GM18519 (cell line): ENCODE results near the gene CXXC5.
A peak's percentile ranks its signal among the peaks of the same experiment; 100 is the strongest.

Source experiments
- ATAC-seq: cut with Tn5 transposase; IDR thresholded peaks from one replicate; pipeline ENCODE4 v1.9.1; 2021; ENCODE audit warnings: mild to moderate bottlenecking, moderate library complexity; ENCODE audit not compliant: unreplicated experiment, low FRiP score

Gene CXXC5

GRCh38 chr5:139664086-139664693 lies 16.0 kb downstream of the CXXC5 start:
- ATAC-seq: peak; percentile 38

- ATAC-seq: no peak
Measured at GRCh38 chr5:139664727-139665351, 16.7 kb downstream of the CXXC5 start.

DNA sequence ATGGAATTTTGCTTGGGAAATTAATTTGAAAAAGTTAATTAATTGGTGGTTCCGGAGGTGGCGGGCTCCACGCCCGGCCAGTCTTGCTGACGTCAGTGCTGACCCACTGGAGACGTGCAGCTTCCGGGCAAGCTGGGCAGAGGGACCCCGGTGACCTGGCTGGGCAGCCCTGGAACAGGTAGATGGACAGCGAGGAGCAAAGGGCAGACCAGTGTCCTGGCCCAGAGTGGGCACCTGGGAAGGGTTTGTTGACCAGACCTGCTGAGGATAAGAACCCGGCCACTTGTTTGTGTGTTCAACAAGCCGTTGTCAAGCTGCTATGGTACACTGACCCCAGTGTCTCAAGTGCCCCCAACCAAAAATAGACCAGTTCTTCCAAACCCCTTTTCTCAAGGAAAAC lies 17.5 kb downstream of the CXXC5 start:
- ATAC-seq: no peak

GRCh38 chr5:139666551-139666950 lies 18.4 kb downstream of the CXXC5 start:
- no peak for ATAC-seq

GRCh38 chr5:139667001-139667729 lies 19.0 kb downstream of the CXXC5 start:
- ATAC-seq: no peak

GRCh38 chr5:139667730-139668063 lies 19.5 kb downstream of the CXXC5 start:
- ATAC-seq: no peak

DNA sequence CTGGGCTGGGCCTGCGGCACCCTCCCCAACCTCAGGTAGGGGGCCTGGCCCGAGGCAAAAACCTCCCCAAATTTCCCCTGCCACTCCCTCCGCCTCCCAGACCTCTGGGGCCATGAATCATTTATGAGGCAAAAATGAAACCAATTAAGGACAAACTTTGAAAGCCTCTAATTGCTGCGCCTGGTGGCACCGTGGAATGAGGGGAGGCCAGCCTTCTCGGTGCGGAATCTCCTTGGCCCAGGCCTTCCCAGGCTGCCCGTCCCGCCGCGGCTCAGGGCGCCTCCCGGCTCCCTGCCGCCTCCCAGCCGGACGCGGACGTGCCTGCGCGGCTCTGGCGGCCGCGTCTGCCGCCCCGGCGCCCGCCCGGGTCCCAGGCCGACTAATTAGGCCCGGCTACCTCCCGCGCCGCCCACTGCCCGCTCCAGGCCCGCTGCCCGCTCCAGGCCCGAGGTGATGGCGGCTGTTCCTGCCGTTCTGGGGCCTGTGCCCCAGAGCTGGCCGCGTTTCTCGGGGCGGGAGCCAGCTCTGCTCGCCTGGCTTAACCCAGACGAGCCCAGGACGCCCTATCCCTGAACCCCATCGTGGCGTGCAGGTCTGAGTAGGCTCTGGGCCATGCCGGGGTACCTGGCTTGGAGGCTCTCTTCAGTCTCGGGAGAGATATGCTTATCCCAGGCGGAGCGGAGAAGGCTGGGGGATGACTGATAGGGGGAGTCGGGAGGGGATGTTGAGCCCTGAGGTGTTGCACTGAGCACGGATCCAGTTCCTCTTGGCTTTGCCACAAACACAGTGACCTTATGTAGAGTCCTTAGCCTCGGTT lies 20.1 kb downstream of the CXXC5 start:
- no peak for ATAC-seq

DNA sequence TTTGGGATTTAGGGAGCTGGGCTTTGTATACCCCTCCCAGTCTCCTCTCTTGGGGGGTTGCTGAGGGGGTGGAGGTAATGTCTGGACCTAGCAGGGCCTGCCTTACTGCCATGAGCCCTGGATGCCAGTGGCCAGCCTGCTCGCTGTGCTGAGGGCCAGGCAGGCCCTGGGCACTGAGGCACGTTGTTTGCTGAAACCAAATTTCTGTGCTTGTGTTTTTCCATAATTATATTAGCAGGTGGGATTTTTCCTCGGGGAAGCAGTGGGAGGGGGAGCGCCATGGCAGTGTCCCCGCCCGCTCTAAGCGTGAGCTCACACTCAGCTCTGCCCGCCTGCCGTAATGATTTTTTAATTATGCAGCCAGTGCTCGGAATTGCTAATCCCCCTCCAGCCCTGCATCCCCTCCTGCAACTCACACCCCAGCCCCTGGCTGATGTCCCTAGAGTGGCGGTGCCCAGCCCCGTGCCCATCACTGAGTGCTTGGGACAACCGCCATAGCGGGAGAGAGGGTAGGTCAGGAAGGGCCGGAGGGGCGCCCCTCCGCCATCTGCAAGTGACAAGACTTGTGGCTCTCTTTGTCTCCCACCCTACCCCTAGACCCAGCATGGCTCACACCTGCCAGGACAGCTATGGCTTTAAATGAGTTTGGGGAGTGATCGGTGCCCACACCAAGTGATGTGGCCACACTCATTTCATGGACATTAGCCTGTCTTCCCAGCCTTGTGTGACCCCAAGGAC lies 20.9 kb downstream of the CXXC5 start:
- no peak for ATAC-seq

DNA sequence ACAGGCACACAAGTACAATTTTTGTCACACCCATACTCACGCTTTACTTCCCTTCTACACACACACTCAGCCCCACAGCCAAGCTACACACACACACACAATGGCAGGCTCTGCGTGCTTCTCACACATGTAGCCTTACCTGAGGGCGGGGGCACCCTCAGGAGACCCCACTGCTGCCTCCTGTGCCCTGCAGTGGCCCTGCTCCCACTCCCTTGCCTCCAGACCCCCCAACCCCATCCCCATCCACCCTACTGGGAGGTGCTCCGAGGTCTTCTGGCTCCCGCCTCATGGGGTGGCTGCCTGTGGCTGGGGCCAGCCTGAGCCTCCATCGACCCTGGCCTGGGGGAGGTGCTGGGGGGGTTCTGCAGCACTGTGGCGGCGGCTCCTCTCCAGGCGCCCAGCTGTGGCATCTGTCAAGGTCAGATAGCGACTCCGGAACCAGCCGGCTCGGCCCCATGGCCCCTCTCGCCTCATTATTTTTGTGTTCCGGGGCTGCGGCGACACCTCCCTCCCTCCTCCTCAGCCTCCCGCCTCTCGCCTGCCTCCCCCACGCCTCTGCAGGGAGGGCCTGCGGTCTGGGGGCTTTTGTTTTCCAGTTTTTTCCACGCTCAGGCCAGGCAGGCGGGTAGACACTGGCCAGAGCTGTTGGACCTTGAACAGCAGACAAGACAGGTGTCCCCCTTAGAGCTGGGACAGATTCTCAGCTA lies 21.7 kb downstream of the CXXC5 start:
- peak; percentile 1 for ATAC-seq

- ATAC-seq: peak; percentile 33
Measured at GRCh38 chr5:139670369-139671095, 22.4 kb downstream of the CXXC5 start.

GRCh38 chr5:139671096-139671841 lies 23.1 kb downstream of the CXXC5 start:
- no peak for ATAC-seq

- ATAC-seq: no peak
Measured at GRCh38 chr5:139675213-139675612, 27.1 kb downstream of the CXXC5 start.

- ATAC-seq: no peak
Measured at GRCh38 chr5:139675825-139676224, 27.7 kb downstream of the CXXC5 start.

GRCh38 chr5:139676406-139676805 lies 28.3 kb downstream of the CXXC5 start:
- no peak for ATAC-seq

- no peak for ATAC-seq
Measured at GRCh38 chr5:139676951-139677735, 29.0 kb downstream of the CXXC5 start.

GRCh38 chr5:139677736-139678613 lies 29.8 kb downstream of the CXXC5 start:
- no peak for ATAC-seq
